Fibroblast of lung (primary cell): Measurements from ENCODE around the gene CAMK2B.

Experiments used
- CTCF ChIP-seq, 2 donors: IDR thresholded peaks in 1 of 2; conservative IDR thresholded peaks in 1 of 2; 1 replicate in 1 of 2; 2 replicates in 1 of 2; pipeline ENCODE4 v1.5.1; 2011 to 2012; ENCODE audit warnings: low read length in 2 of 2, control low read depth in 1 of 2, inconsistent platforms in 1 of 2, low read depth in 1 of 2, mild to moderate bottlenecking in 1 of 2
- EZH2 ChIP-seq: IDR thresholded peaks from 2 replicates; pipeline ENCODE4 v1.5.1; 2012; ENCODE audit warnings: low read length, control low read depth, mild to moderate bottlenecking; ENCODE audit errors: missing control alignments

DNA sequence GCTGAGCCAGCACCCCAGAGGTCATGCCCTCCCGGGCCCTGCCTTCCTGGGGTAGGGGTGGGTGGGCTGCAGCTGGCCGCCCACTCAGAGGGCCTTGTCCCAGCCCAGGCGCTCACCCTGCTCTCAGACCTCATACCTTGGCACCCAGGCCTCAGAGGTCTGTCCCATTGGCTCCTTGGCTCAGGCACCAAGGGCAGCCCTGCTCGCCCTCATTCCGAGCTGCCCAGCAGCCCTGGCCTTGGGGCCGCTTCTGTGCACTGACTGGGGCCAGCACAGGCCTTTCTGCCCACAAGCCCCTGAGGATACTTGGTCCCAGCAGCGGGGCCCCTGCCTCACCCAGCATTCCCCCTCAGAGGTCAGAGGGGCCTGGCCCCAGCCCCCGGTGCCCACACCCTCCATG lies 90.3 kb downstream of the CAMK2B start:
- TF ChIP-seq CTCF (conservative IDR thresholded peaks at IDR 0.05 in 1 of 2, IDR thresholded peaks at IDR 0.05 in 1 of 2; ENCODE audit: low read depth in 1 of 2, low read length in 2 of 2) (no peak), EZH2 (no peak)
